Stimulated activated CD8-positive, alpha-beta memory T cell treated with anti-CD3 and anti-CD28 coated beads, Interleukin-12 subunit alpha, Interleukin-12 subunit beta, amount 100 ng/mL, for 24 hours (primary cell): ENCODE measurements around the gene PATL2.
"Not testable (repeated sequence)": the region's sequence is repeated elsewhere in the genome, so short reads cannot be mapped to it uniquely, and the experiment has no call there.

ENCODE experiments used
- DNase-seq: peaks from one replicate; pipeline ENCODE4 v3.0.0-alpha.2; 2020; ENCODE audit errors: extremely low read depth

PATL2 gene

GRCh38 chr15:44711096-44711742 lies at the start of gene PATL2, which contains the start of gene B2M:
Gene PATL2, minus strand, starts transcription at chr15:44711323. Its CDS starts 34,833 bp downstream, at chr15:44676490.
Gene B2M, plus strand, starts transcription at chr15:44711517. Its CDS starts 30 bp downstream, at chr15:44711547.
- peak; percentile 79 for DNase-seq

- DNase-seq, result no peak
Observed at GRCh38 chr15:44753345-44753744, 42.2 kb upstream of the PATL2 start.

GRCh38 chr15:44743454-44743853 lies 32.3 kb upstream of the PATL2 start:
- not testable (repeated sequence) for DNase-seq

- DNase-seq, result not testable (repeated sequence)
Observed at GRCh38 chr15:44739222-44739847, 28.2 kb upstream of the PATL2 start.

- no peak for DNase-seq
Observed at GRCh38 chr15:44738340-44738984, 27.3 kb upstream of the PATL2 start.

GRCh38 chr15:44736181-44736765 lies 25.1 kb upstream of the PATL2 start, which contains the start of gene TRIM69:
Gene TRIM69, plus strand, starts transcription at chr15:44736528. Its CDS starts 177 bp downstream, at chr15:44736705.
- no peak for DNase-seq

GRCh38 chr15:44735482-44736180 lies 24.5 kb upstream of the PATL2 start:
- no peak for DNase-seq

- no peak for DNase-seq
Observed at GRCh38 chr15:44734839-44735481, 23.8 kb upstream of the PATL2 start.

- no peak for DNase-seq
Observed at GRCh38 chr15:44729408-44730127, 18.4 kb upstream of the PATL2 start.

- peak; percentile 83 for DNase-seq
Observed at GRCh38 chr15:44728576-44729407, 17.7 kb upstream of the PATL2 start.

GRCh38 chr15:44728232-44728575 lies 17.1 kb upstream of the PATL2 start:
- DNase-seq, result not testable (repeated sequence)

GRCh38 chr15:44727485-44728231 lies 16.5 kb upstream of the PATL2 start:
- no peak for DNase-seq

GRCh38 chr15:44726568-44727484 lies 15.7 kb upstream of the PATL2 start:
- no peak for DNase-seq

- no peak for DNase-seq
Observed at GRCh38 chr15:44726136-44726535, 15.0 kb upstream of the PATL2 start.

GRCh38 chr15:44722011-44722410 lies 10.9 kb upstream of the PATL2 start:
- no peak for DNase-seq

GRCh38 chr15:44720460-44721176 lies 9.5 kb upstream of the PATL2 start:
- DNase-seq, result no peak

GRCh38 chr15:44720000-44720435 lies 8.9 kb upstream of the PATL2 start:
- not testable (repeated sequence) for DNase-seq
